A204.1 (cell line): ENCODE results near the gene ADGB.
"Not testable (repeated sequence)": the region's sequence is repeated elsewhere in the genome, so short reads cannot be mapped to it uniquely, and the experiment has no call there.

Source experiments
- FAIRE-seq: peaks from 2 replicates; lab custom pipeline; 2012; peaks lifted over from hg19 to GRCh38; lab: Jason Lieb, UNC

ADGB gene

DNA sequence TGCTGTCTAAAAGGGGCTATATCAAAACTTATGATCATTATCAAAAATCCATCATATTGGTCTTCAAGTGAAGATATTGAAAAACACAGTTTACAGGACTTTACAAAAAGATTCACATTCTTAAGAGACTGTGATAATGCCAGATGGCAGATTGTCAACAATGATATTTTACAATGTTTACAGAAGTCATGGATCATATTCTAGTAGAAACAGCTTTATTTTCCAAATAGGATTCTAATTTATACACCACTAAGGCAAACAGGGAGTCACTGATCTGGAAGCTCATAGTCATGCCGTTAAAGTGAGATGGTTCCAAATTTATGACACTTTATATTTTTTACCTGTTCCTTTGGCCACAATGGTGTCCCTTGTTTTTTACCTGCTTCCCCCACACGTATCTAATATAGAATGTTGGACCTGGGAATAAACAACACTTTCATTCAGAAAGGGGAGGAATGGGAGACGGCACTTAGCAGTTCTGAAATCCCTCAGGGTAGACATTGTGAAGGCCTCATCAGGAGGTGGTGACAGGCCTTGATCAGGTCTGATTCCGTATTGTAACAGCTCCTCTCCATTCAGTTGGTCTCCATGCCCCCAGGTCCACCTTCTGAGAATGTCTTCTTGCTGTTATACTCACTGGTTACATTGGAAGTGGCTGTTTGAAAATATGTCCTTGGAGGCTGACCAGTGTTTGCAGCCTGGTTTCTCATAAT lies 228.6 kb downstream of the ADGB start:
- no peak for FAIRE-seq

- FAIRE-seq = no peak
Measured at GRCh38 chr6:146829792-146830565, 231.2 kb downstream of the ADGB start.

GRCh38 chr6:146833157-146833556 lies 234.4 kb downstream of the ADGB start:
- FAIRE-seq = no peak

DNA sequence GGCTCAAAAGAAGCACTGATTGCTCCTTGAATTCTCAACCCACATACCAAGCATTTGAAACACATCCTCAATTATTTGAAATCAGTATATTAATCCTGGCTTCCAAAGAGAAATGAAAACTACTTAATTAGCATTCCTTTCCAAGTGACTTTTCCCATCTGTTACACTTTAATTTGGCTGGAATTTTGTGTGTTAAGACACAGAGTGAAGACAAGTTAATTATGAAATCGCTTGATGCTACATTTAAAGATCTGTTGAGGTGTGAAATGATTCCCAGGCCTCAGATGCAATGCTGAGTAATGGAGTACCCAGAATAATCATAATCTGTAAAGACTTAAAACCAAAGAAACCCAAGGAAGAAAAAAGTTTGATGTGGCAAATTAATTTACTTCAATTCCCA lies 241.4 kb downstream of the ADGB start:
- FAIRE-seq = no peak

DNA sequence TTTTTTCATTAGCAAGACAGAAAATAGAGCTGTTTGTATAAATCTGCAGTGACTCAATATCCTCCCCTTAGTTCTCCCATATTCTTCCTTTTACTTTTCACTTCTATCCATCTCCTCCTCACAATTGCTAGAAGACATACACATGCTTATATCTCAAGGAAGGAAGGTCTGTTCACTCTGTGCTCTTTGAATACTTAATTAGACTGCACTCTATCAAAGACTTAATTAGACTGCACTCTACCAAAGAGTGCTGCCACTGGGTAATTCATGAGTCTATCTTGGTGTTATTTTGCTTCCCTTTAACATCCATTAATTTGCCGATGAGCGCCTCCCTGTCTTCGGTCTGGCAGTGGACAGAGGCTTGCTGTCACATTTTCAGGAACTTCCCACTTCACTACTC lies 241.9 kb downstream of the ADGB start:
- no peak for FAIRE-seq

DNA sequence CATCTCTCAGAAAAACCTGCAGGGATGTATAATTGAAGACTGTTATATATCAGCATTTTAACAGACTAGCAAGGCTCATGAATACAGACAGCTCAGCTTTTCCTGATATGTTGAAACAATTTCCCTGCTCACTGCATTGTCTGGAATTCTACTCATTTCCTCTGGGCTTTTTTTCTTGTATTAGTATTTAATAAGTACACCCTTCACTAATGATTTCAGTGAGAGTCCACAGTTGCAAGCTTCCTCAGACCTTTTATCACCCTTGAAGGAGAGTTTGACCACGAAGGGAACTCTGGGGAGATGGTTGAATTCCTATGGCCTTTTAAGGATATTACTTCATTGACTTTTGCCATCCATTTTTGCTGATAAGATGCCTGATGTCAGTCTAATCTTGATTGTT lies 248.7 kb downstream of the ADGB start:
- FAIRE-seq = no peak

GRCh38 chr6:146850238-146850896 lies 251.6 kb downstream of the ADGB start:
- FAIRE-seq = no peak

- no peak for FAIRE-seq
Measured at GRCh38 chr6:146850981-146851380, 252.2 kb downstream of the ADGB start.

- FAIRE-seq = no peak
Measured at GRCh38 chr6:146851837-146852236, 253.1 kb downstream of the ADGB start.

- not testable (repeated sequence) for FAIRE-seq
Measured at GRCh38 chr6:146854521-146855255, 255.9 kb downstream of the ADGB start.

DNA sequence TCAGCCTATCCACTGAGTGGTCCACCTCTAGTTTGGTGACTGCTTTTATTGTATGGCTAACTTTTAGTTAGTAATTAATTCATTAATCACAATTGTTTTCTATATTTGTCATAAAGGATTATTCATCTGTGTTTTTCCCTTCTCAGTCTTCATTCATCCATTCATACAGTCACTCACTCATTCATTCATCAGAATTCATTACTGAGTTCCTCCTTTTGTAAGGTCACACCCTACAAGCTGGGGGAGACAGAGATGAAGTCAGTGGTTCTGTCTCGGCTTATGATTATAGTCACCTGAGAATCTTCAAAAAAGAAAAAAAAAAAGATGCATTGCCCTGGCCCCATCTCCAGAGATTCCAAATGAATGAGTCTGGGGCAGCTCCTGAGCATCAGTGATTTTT lies 257.1 kb downstream of the ADGB start:
- no peak for FAIRE-seq

DNA sequence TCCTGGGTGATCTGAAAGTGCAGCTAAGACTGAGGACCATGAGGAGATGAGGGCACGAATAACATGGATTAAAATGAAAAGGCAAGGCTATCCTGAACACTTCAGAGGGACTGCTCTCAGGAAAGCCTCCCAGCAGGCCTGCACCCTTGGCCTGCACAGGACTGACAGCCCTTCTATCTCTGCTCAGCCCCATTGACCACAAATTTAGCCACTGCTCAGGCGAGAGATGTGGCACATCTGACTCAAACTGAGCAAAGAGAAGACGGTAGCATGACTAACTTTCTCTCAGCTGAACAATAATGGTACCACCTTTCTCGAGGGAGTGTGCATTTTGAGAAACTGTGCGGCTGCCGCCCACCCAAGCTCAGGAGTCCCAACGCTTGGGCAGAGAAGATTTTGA lies 257.5 kb downstream of the ADGB start:
- FAIRE-seq = no peak

DNA sequence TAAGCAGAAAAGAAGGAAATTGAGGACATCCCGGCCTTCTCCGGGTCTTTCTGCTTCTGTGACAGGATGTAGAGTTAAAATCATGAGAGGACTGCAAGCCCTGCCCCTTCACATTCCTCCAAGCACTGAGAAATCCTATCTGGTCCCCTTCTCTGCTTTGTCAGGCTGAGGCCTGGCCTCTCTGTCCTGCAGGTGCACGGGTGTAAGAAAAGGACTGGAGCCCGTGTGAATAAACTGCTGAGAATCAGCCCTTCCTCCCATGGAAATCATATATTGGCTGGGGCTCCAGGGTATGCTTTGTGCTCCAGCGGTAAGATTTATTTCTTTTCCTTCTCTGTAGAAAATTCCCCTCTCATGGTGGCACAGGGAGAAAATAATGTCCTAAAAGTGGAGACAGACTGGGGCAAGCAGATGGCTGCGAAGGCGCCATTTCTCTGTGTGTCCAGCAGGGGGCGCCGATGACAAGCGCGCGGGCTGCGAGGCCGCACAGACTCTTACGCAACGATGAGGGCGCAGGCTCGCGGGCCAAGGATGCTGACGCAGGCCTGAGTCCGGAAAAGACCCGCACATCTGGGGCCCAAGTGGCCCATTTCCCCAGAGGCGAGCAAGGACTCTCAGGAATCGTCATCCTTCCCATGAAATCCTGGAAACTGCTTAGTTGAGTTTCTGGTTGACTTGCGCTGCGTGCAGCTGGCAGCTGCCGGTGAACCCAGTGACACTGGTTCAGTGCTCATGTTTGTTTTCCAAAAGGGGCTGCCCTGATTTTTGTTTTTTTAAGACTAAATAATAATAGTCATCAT lies 258.6 kb downstream of the ADGB start:
- no peak for FAIRE-seq

- FAIRE-seq = no peak
Measured at GRCh38 chr6:146857980-146858347, 259.2 kb downstream of the ADGB start.

DNA sequence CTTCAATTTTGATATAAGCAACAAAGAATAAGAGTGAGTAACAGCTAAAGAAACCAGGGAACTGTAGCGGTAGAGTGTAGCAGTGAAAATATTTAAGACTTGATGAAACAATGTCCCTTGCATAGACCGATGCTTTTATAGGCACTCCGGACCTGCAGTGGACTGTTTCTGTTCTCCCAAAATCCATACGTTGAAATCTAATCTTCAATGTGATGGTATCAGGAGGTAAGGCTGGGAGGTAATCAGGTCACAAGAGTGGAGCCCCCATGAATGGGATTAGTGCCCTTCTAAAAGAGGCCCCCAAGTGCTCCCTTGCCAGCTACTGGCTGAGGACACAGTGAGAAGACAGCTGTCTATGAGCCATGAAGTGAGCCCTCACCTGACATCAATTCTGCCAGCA lies 260.4 kb downstream of the ADGB start:
- FAIRE-seq = no peak

- FAIRE-seq = no peak
Measured at GRCh38 chr6:146859795-146860495, 261.2 kb downstream of the ADGB start.

DNA sequence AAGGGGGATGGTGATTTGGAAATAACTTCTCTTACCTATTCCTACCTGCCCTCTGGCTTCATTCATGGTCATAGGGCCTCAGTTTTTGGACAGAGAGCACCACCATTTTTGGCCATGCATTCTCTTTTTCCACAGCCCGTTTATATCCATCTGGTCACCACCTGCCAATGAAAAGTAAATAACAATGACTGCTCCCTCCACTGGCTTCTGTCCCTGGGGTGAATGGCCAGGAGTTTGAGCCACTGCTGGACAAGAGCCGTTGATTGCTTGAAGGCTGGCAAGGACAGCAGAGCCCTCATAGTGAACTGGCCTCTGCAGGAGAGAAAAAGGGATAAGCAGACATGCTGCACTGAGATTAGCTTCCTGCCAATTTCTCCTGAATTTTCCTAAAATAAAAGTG lies 261.8 kb downstream of the ADGB start:
- FAIRE-seq = no peak

DNA sequence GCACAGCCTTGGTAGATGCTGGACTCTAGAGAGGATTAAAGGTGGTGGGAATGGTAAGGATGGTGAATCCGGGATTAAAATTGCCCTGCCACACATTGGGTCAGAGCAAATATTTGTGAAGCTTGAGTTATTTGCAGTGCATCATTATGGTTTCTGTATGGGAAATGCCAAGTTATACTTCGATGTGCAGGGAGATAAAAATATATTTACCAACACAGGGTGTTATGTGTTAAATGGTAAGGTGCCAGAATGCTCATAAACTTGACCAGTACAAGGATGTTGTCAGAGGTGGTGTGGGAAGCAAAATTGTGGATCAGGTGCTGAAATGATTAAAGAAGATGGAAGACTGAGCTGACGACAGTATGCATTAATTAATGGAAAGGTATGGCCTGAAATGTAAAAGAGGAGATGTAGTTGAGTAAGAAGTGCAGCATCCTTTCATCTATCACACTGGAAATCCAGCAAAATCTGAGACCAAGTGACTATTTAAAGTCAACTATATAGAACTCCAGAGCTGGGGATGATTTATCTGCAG lies 262.3 kb downstream of the ADGB start:
- no peak for FAIRE-seq

- FAIRE-seq = no peak
Measured at GRCh38 chr6:146861716-146862115, 262.9 kb downstream of the ADGB start.

DNA sequence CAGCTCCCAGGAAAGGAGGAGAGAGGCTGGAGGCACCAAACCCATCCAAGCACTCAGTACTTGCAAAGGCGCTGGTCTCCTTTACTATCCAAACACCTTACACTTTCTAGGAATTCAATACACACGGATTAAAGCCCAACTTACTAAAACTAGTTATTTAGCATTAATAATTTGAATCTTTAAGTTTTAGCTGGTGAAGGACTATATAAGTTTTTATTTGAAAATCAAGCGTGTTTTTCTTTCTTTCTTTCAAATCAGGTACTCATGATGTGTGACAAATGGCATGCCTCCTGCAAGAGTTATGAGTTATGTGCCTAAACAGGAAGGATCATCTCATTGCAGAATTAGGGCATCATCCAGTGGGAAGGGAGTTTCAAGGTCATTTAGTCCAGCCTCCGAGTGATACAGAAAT lies 263.7 kb downstream of the ADGB start:
- no peak for FAIRE-seq

DNA sequence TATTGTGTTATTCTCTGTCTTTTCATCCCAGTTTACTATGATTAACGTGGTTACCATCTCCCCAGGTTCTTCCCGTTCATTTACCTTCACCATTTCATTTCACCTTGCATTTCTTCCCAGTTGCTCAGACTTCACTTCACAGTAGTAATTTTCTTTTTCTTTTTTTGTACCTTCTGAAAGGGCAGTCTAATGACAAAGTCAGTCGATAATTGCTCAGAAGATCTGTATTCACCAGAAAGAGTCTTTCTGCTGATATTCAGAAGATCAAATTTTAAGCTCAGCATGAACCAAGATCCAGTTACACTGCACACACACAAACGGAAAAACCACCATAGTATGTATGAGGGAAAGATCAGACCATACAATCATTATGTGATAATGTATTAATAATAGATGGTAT lies 265.5 kb downstream of the ADGB start:
- no peak for FAIRE-seq
